ENCODE results near the gene ADGRD1.
"Not testable (repeated sequence)": the region's sequence is repeated elsewhere in the genome, so short reads cannot be mapped to it uniquely, and the experiment has no call there.

Gene ADGRD1

GRCh38 chr12:130992448-130992847, 38.7 kb downstream of the ADGRD1 start:
- peaks cover 25% of the 10 kb centered on the region for H3K27me3 Mint-ChIP-seq
- H3K9me3 Mint-ChIP-seq = no peaks in the 10 kb centered on the region
- H3K27ac Mint-ChIP-seq = no peak overlapping the region
- no peaks in the 10 kb centered on the region for H3K36me3 Mint-ChIP-seq (ENCODE audit: low read depth)
- H3K4me3 Mint-ChIP-seq = no peak overlapping the region
- H3K4me1 Mint-ChIP-seq (ENCODE audit: low read depth) = no peaks in the 10 kb centered on the region
- intact Hi-C loops (cut with micrococcal nuclease) = no loop called here

- Mint-ChIP-seq H3K9me3 (no peaks in the 10 kb centered on the region), H3K4me1 (ENCODE audit: low read depth) (no peaks in the 10 kb centered on the region), H3K27ac (no peak overlapping the region), H3K36me3 (ENCODE audit: low read depth) (no peaks in the 10 kb centered on the region), H3K4me3 (no peak overlapping the region), H3K27me3 (peaks cover 26% of the 10 kb centered on the region)
- intact Hi-C loops (cut with micrococcal nuclease) = no loop called here
Observed at GRCh38 chr12:130992979-130993538, 39.4 kb downstream of the ADGRD1 start.

- Mint-ChIP-seq H3K4me3 (no peak overlapping the region), H3K36me3 (ENCODE audit: low read depth) (no peaks in the 10 kb centered on the region), H3K4me1 (ENCODE audit: low read depth) (no peaks in the 10 kb centered on the region), H3K9me3 (no peaks in the 10 kb centered on the region), H3K27me3 (peaks cover 17% of the 10 kb centered on the region), H3K27ac (no peak overlapping the region)
- intact Hi-C loops (cut with micrococcal nuclease) = no loop called here
Observed at GRCh38 chr12:130993759-130994670, 40.3 kb downstream of the ADGRD1 start.

- Mint-ChIP-seq H3K4me3 (no peak overlapping the region), H3K9me3 (no peaks in the 10 kb centered on the region), H3K4me1 (ENCODE audit: low read depth) (peaks cover 1% of the 10 kb centered on the region), H3K36me3 (ENCODE audit: low read depth) (no peaks in the 10 kb centered on the region), H3K27me3 (peaks cover 16% of the 10 kb centered on the region), H3K27ac (no peak overlapping the region)
- intact Hi-C loops (cut with micrococcal nuclease) = no loop called here
Observed at GRCh38 chr12:130994821-130995375, 41.2 kb downstream of the ADGRD1 start.

- intact Hi-C loops (cut with micrococcal nuclease); H3K4me1 Mint-ChIP-seq (ENCODE audit: low read depth); H3K9me3 Mint-ChIP-seq; H3K27ac Mint-ChIP-seq; H3K4me3 Mint-ChIP-seq; H3K36me3 Mint-ChIP-seq (ENCODE audit: low read depth): not testable (repeated sequence)
- H3K27me3 Mint-ChIP-seq = peaks cover 16% of the 10 kb centered on the region
Observed at GRCh38 chr12:130995386-130995969, 41.8 kb downstream of the ADGRD1 start.

GRCh38 chr12:130998136-130998535, 44.4 kb downstream of the ADGRD1 start:
- no peak overlapping the region for H3K4me3 Mint-ChIP-seq
- peaks cover 4% of the 10 kb centered on the region for H3K4me1 Mint-ChIP-seq (ENCODE audit: low read depth)
- intact Hi-C loops (cut with micrococcal nuclease) = no loop called here
- H3K27ac Mint-ChIP-seq = no peak overlapping the region
- H3K36me3 Mint-ChIP-seq (ENCODE audit: low read depth) = no peaks in the 10 kb centered on the region
- no peaks in the 10 kb centered on the region for H3K9me3 Mint-ChIP-seq
- peaks cover 18% of the 10 kb centered on the region for H3K27me3 Mint-ChIP-seq

- H3K27me3 Mint-ChIP-seq = peaks cover 30% of the 10 kb centered on the region
Observed at GRCh38 chr12:131000000-131000486, 46.3 kb downstream of the ADGRD1 start.

GRCh38 chr12:131001493-131001892, 47.8 kb downstream of the ADGRD1 start:
- intact Hi-C loops (cut with micrococcal nuclease) = no loop called here
- Mint-ChIP-seq H3K4me3 (no peak overlapping the region), H3K4me1 (ENCODE audit: low read depth) (peaks cover 4% of the 10 kb centered on the region), H3K27ac (no peak overlapping the region), H3K9me3 (no peaks in the 10 kb centered on the region), H3K27me3 (peaks cover 38% of the 10 kb centered on the region), H3K36me3 (ENCODE audit: low read depth) (no peaks in the 10 kb centered on the region)

More at GRCh38 chr12:131000000-131000486, 46.3 kb downstream of the ADGRD1 start:
- no peaks in the 10 kb centered on the region for H3K36me3 Mint-ChIP-seq (ENCODE audit: low read depth)
- no peak overlapping the region for H3K27ac Mint-ChIP-seq
- intact Hi-C loops (cut with micrococcal nuclease) = no loop called here
- H3K9me3 Mint-ChIP-seq = no peaks in the 10 kb centered on the region
- peaks cover 4% of the 10 kb centered on the region for H3K4me1 Mint-ChIP-seq (ENCODE audit: low read depth)
- no peak overlapping the region for H3K4me3 Mint-ChIP-seq

- Mint-ChIP-seq H3K9me3 (no peaks in the 10 kb centered on the region), H3K27ac (no peak overlapping the region)
- intact Hi-C loops (cut with micrococcal nuclease) = no loop called here
Observed at GRCh38 chr12:131002216-131002631, 48.5 kb downstream of the ADGRD1 start.

GRCh38 chr12:131003036-131003715, 49.5 kb downstream of the ADGRD1 start:
- H3K27me3 Mint-ChIP-seq = peaks cover 38% of the 10 kb centered on the region
- intact Hi-C loops (cut with micrococcal nuclease) = no loop called here
- H3K9me3 Mint-ChIP-seq = no peaks in the 10 kb centered on the region
- H3K36me3 Mint-ChIP-seq (ENCODE audit: low read depth) = no peaks in the 10 kb centered on the region
- H3K4me3 Mint-ChIP-seq = no peak overlapping the region
- H3K27ac Mint-ChIP-seq = no peak overlapping the region
- H3K4me1 Mint-ChIP-seq (ENCODE audit: low read depth) = peaks cover 4% of the 10 kb centered on the region

More at GRCh38 chr12:131002216-131002631, 48.5 kb downstream of the ADGRD1 start:
- H3K36me3 Mint-ChIP-seq (ENCODE audit: low read depth) = no peaks in the 10 kb centered on the region
- H3K4me3 Mint-ChIP-seq = no peak overlapping the region
- H3K4me1 Mint-ChIP-seq (ENCODE audit: low read depth) = peaks cover 4% of the 10 kb centered on the region
- H3K27me3 Mint-ChIP-seq = peaks cover 41% of the 10 kb centered on the region

- Mint-ChIP-seq H3K4me1 (ENCODE audit: low read depth) (peaks cover 4% of the 10 kb centered on the region), H3K4me3 (no peak overlapping the region), H3K27me3 (peaks cover 38% of the 10 kb centered on the region), H3K36me3 (ENCODE audit: low read depth) (no peaks in the 10 kb centered on the region), H3K9me3 (no peaks in the 10 kb centered on the region), H3K27ac (no peak overlapping the region)
- intact Hi-C loops (cut with micrococcal nuclease) = no loop called here
Observed at GRCh38 chr12:131003716-131004045, 50.0 kb downstream of the ADGRD1 start.

GRCh38 chr12:131004166-131004565, 50.5 kb downstream of the ADGRD1 start:
- Mint-ChIP-seq H3K4me1 (ENCODE audit: low read depth) (peaks cover 4% of the 10 kb centered on the region), H3K36me3 (ENCODE audit: low read depth) (no peaks in the 10 kb centered on the region), H3K27ac (no peak overlapping the region), H3K4me3 (no peak overlapping the region), H3K27me3 (peaks cover 42% of the 10 kb centered on the region), H3K9me3 (no peaks in the 10 kb centered on the region)
- intact Hi-C loops (cut with micrococcal nuclease) = no loop called here

GRCh38 chr12:131005161-131006035, 51.7 kb downstream of the ADGRD1 start:
- no peaks in the 10 kb centered on the region for H3K9me3 Mint-ChIP-seq
- peaks cover 40% of the 10 kb centered on the region for H3K27me3 Mint-ChIP-seq
- H3K4me3 Mint-ChIP-seq = no peak overlapping the region
- intact Hi-C loops (cut with micrococcal nuclease) = no loop called here
- no peaks in the 10 kb centered on the region for H3K36me3 Mint-ChIP-seq (ENCODE audit: low read depth)
- H3K4me1 Mint-ChIP-seq (ENCODE audit: low read depth) = no peaks in the 10 kb centered on the region
- H3K27ac Mint-ChIP-seq = no peak overlapping the region

Measured in dendritic cell treated with granulocyte-macrophage colony-stimulating factor and Interleukin-4, amounts not matched to agents 40 ng/mL and 50 ng/mL, for 4 days (primary cell).